GM12878 (cell line): ENCODE results near the gene RBM10. TPM values are rescaled to one million over a fixed set of nuclear protein-coding genes. Genes with fewer than 3 reads are reported as not detected.

Experiments used
- ATAC-seq: fragments of 200-7000 bp; cut with Tn5 transposase; 3 replicates; pipeline ENCODE4 v1.9.1; 2020; ENCODE audit warnings: mild to moderate bottlenecking, moderate library complexity
- BruUV-seq: library from RNA; stranded (reverse); fragments of 400-500 nt; replicated peaks from 2 replicates; lab custom pipeline; 2021; lab: Mats Ljungman, UMichigan
- CTCF ChIA-PET: fragments of 300-600 bp; sonication (Branson Sonifier 250); formaldehyde crosslinking; extraction: SDS; loops from one replicate; lab custom pipeline; 2021; ENCODE audit warnings: inconsistent platforms; lab: Yijun Ruan, JAX
- POLR2A ChIA-PET: fragments of 350-600 bp; formaldehyde crosslinking; extraction: SDS; loops from one replicate; lab custom pipeline; 2021; ENCODE audit warnings: inconsistent platforms; lab: Charles Lee
- RAD21 ChIA-PET: fragments of 300-600 bp; sonication (Branson Sonifier 250); formaldehyde crosslinking; loops from one replicate; lab custom pipeline; 2023; ENCODE audit warnings: antibody characterized with exemption; ENCODE audit not compliant: unreplicated experiment; lab: Charles Lee
- SMC1A ChIA-PET: fragments of 300-600 bp; sonication (Branson Sonifier 250); formaldehyde crosslinking; loops from one replicate; lab custom pipeline; 2023; ENCODE audit not compliant: unreplicated experiment, uncharacterized antibody; lab: Charles Lee
- DNase-seq: peaks from one replicate; pipeline ENCODE4 v3.0.0-alpha.2; 2011; ENCODE audit warnings: low read depth, low spot score
- FAIRE-seq: peaks from 3 replicates; lab custom pipeline; 2011; peaks lifted over from hg19 to GRCh38; lab: Jason Lieb, UNC
- H2AFZ ChIP-seq: 2 replicates; pipeline ENCODE4 v1.6.0; 2011; ENCODE audit warnings: low read depth, low read length, control low read depth; ENCODE audit not compliant: control insufficient read depth
- H3K27ac ChIP-seq: 2 replicates; pipeline ENCODE4 v1.5.1; 2011; ENCODE audit warnings: control low read depth; ENCODE audit not compliant: control insufficient read depth, insufficient read depth
- H3K27me3 ChIP-seq, 2 experiments: replicated peaks in 1 of 2; 2 replicates each; pipeline versions ENCODE4 v1.6.0 to v1.6.1; 2011; ENCODE audit warnings: low read length in 1 of 2; ENCODE audit not compliant: control insufficient read depth in 2 of 2, insufficient read depth in 2 of 2
- H3K36me3 ChIP-seq, 2 experiments: 2 replicates each; pipeline ENCODE4 v1.5.1; 2011; ENCODE audit warnings: low read length in 1 of 2; ENCODE audit not compliant: control insufficient read depth in 2 of 2, insufficient read depth in 2 of 2
- H3K4me1 ChIP-seq: 2 replicates; pipeline ENCODE4 v1.6.1; 2011; ENCODE audit warnings: mild to moderate bottlenecking, low read length, moderate library complexity, mixed read lengths; ENCODE audit not compliant: control insufficient read depth, insufficient read depth
- H3K4me2 ChIP-seq: 2 replicates; pipeline ENCODE4 v1.6.0; 2011; ENCODE audit warnings: control low read depth; ENCODE audit not compliant: control insufficient read depth, insufficient read depth
- H3K4me3 ChIP-seq: fragments of 200-600 bp; sonication (generic); 2 replicates; pipeline ENCODE4 v1.5.1; 2016
- H3K79me2 ChIP-seq: 2 replicates; pipeline ENCODE4 v1.6.0; 2011; ENCODE audit warnings: low read length; ENCODE audit not compliant: control insufficient read depth, insufficient read depth
- H3K9ac ChIP-seq: 2 replicates; pipeline ENCODE4 v1.8.0; 2011; ENCODE audit warnings: low read length, control low read depth, mixed read lengths; ENCODE audit not compliant: control insufficient read depth, insufficient read depth
- H3K9me3 ChIP-seq: replicated peaks from 3 replicates; pipeline ENCODE4 v1.5.1; 2011; ENCODE audit warnings: mild to moderate bottlenecking, low read length; ENCODE audit not compliant: control insufficient read depth, insufficient read depth
- H4K20me1 ChIP-seq: 2 replicates; pipeline ENCODE4 v1.6.0; 2011; ENCODE audit not compliant: control insufficient read depth, insufficient read depth
- ATF2 ChIP-seq: IDR thresholded peaks from 2 replicates; pipeline ENCODE4 v1.6.1; 2012; ENCODE audit warnings: low read length, inconsistent platforms
- BRCA1 ChIP-seq: IDR thresholded peaks from 2 replicates; pipeline ENCODE4 v1.6.1; 2011; ENCODE audit warnings: low read depth, low read length, improper control_type of control experiment
- CTCF ChIP-seq, 3 experiments: IDR thresholded peaks in 2 of 3; conservative IDR thresholded peaks in 1 of 3; 2 replicates each; pipeline ENCODE4 v1.5.1; 2011; ENCODE audit warnings: low read depth in 3 of 3, low read length in 3 of 3, mild to moderate bottlenecking in 3 of 3, control low read depth in 2 of 3, moderate library complexity in 2 of 3, inconsistent platforms in 1 of 3, mixed read lengths in 1 of 3; ENCODE audit not compliant: control insufficient read depth in 2 of 3, insufficient read depth in 1 of 3; ENCODE audit errors: extremely low read depth in 1 of 3
- E2F4 ChIP-seq: IDR thresholded peaks from 2 replicates; pipeline ENCODE4 v1.6.1; 2012; ENCODE audit warnings: low read depth, low read length, improper control_type of control experiment
- EZH2 ChIP-seq: IDR thresholded peaks from 2 replicates; pipeline ENCODE4 v1.6.1; 2012; ENCODE audit warnings: low read depth, mild to moderate bottlenecking, control low read depth, inconsistent platforms, low read length, borderline replicate concordance; ENCODE audit not compliant: control insufficient read depth
- GATAD2B ChIP-seq: fragments of 450-650 bp; conservative IDR thresholded peaks from 2 replicates; pipeline ENCODE4 v1.6.1; 2017; ENCODE audit warnings: low read depth, mild to moderate bottlenecking, moderate library complexity
- HDAC2 ChIP-seq: fragments of 200-600 bp; sonication (generic); IDR thresholded peaks from 2 replicates; pipeline ENCODE4 v1.6.1; 2017
- MEF2B ChIP-seq: fragments of 450-650 bp; IDR thresholded peaks from 2 replicates; pipeline ENCODE4 v1.6.1; 2018; ENCODE audit warnings: mild to moderate bottlenecking, moderate library complexity; ENCODE audit not compliant: partially characterized antibody, poor library complexity, severe bottlenecking
- PAX8 ChIP-seq: fragments of 450-650 bp; IDR thresholded peaks from 2 replicates; pipeline ENCODE4 v1.6.1; 2017; ENCODE audit warnings: mild to moderate bottlenecking, moderate library complexity
- REST ChIP-seq: IDR thresholded peaks from 2 replicates; pipeline ENCODE4 v1.6.1; 2012; ENCODE audit warnings: mild to moderate bottlenecking, low read depth, low read length
- WRNIP1 ChIP-seq: IDR thresholded peaks from 2 replicates; pipeline ENCODE4 v1.6.1; 2011; ENCODE audit warnings: low read depth, low read length, improper control_type of control experiment, borderline replicate concordance
- ZNF217 ChIP-seq: fragments of 450-650 bp; IDR thresholded peaks from 2 replicates; pipeline ENCODE4 v1.6.1; 2017; ENCODE audit warnings: antibody characterized with exemption, mild to moderate bottlenecking
- ZNF622 ChIP-seq: fragments of 450-650 bp; IDR thresholded peaks from 2 replicates; pipeline ENCODE4 v1.6.1; 2017; ENCODE audit warnings: mild to moderate bottlenecking, inconsistent platforms
- ZZZ3 ChIP-seq: IDR thresholded peaks from 2 replicates; pipeline ENCODE4 v1.6.1; 2011; ENCODE audit warnings: low read depth; ENCODE audit not compliant: control insufficient read depth, insufficient read length
- WGBS: methylation state at CpG from one replicate; pipeline ENCODE4 v1.1.6; 2016; ENCODE audit warnings: low lambda C conversion rate; ENCODE audit not compliant: insufficient replicate concordance, insufficient coverage; ENCODE audit errors: missing lambda C conversion rate; 5-methylcytosine and 5-hydroxymethylcytosine counted together
- in situ Hi-C: fragments of 300-500 bp; cut with MboI; formaldehyde crosslinking; loops from 9 replicates; pipeline ENCODE4 v1.14.3; 2018; ENCODE audit warnings: mixed read lengths
- intact Hi-C: fragments of 100-400 bp; cut with micrococcal nuclease; formaldehyde crosslinking; loops from one replicate; pipeline ENCODE4 v1.14.2; 2022; ENCODE audit not compliant: unreplicated experiment
- polyA plus RNA-seq, 11 experiments: library from polyadenylated mRNA; depleted of rRNA in 4 of 11; unstranded in 6 of 11; stranded (reverse) in 5 of 11; fragments of >200 nt; fragmentation: Nextera tagmentation in 4 of 11; fragmentation: Illumina TruSeq in 1 of 11; extraction: Ambion mirVana in 4 of 11; extraction: Trizol in 1 of 11; gene quantifications; 1 replicate in 1 of 11; 2 replicates in 10 of 11; pipeline versions ENCODE4 v1.2.1 to v1.2.3, GENCODE V29; 2011 to 2016; ENCODE audit warnings: inconsistent platforms in 2 of 11, missing spikeins in 2 of 11, low read depth in 1 of 11
- total RNA-seq, 4 experiments: library from RNA; depleted of rRNA in 3 of 4; stranded (reverse); fragments of >200 nt in 3 of 4; fragmentation: Illumina TruSeq in 1 of 4; extraction: Trizol in 1 of 4; gene quantifications; 2 replicates each; pipeline versions ENCODE4 v1.2.1 to v1.2.3, GENCODE V29; 2013 to 2021

Gene RBM10
- total and polyA plus RNA-seq, 10 of the 15 experiments (the other 5 are each of a cell fraction or from before 2014, with no cell fraction given), result 1.4 to 60.0 (median 29.8) TPM

GRCh38 chrX:47145395-47146120 lies 537 bp downstream of the RBM10 start:
- FAIRE-seq (no peak), DNase-seq (no peak), ATAC-seq (peak; percentile 46)
- Histone ChIP-seq H4K20me1 (no peaks in the 10 kb centered on the region), H3K9me3 (no peaks in the 10 kb centered on the region; the same call in 2 of the 3 replicates), H3K9ac (peak overlapping the region; percentile 90), H3K27ac (peak overlapping the region; percentile 87), H3K27me3 (no peaks in the 10 kb centered on the region), H3K4me3 (peak overlapping the region; percentile 80), H3K36me3 (peaks cover 0 to under 1% of the 10 kb centered on the region in 2 experiments; a peak in 1 of 4 replicates), H3K79me2 (peaks cover 57% of the 10 kb centered on the region), H3K4me2 (peak overlapping the region; percentile 66), H2AFZ (peak overlapping the region; percentile 44; the same call in 1 of the 2 replicates), H3K4me1 (peaks cover 6% of the 10 kb centered on the region; the same call in 1 of the 2 replicates)
- ChIA-PET SMC1A (interaction anchor here (1.2 kb wide), 2 partner anchors 45 to 47 kb away, joined by 4 to 8 read pairs; no protein-coding TSS in a partner anchor), RAD21 (interaction anchor here (0.7 to 2.0 kb wide), 7 partner anchors 46 to 505 kb away, joined by 3 to 14 read pairs (median 4); partner anchors contain the start of genes CDK16, ELK1 and RP2), CTCF (interaction anchor here (0.9 to 1.5 kb wide), 8 partner anchors 7 to 291 kb away, joined by 3 to 8 read pairs (median 4); no protein-coding TSS in a partner anchor), POLR2A (interaction anchor here (0.6 to 1.9 kb wide), 9 partner anchors 11 to 414 kb away, joined by 3 to 20 read pairs (median 5); partner anchors contain the start of genes CDK16, RP2 and USP11)
- BruUV-seq, result no TSS peak
- intact Hi-C loops (loop anchor here (2.0 kb wide), 1 partner anchor 47 kb away; the partner anchor contains the start of gene UBA1), in situ Hi-C loops (no loop called here)
- 30% methylated on average over 17 of the region's 39 CpGs for WGBS
- TF ChIP-seq EZH2 (no peak), PAX8 (no peak), ATF2 (no peak), ZZZ3 (no peak), WRNIP1 (no peak), HDAC2 (no peak), GATAD2B (no peak), ZNF217 (no peak), BRCA1 (no peak), CTCF (IDR thresholded peaks at IDR 0.05 in 2 of 3, conservative IDR thresholded peaks at IDR 0.05 in 1 of 3; ENCODE audit: control insufficient read depth in 2 of 3, extremely low read depth in 1 of 3, insufficient read depth in 1 of 3, low read depth in 3 of 3, low read length in 3 of 3) (no peak), ZNF622 (no peak), REST (0 out of 2 replicates have a peak, but pooled peaks have one; percentile 0), MEF2B (no peak), E2F4 (no peak)
